K562 (cell line): ENCODE measurements around the gene ZC3H6. TPM values are rescaled to one million over a fixed set of nuclear protein-coding genes. Genes with fewer than 3 reads are reported as not detected.
A peak's percentile ranks its signal among the peaks of the same experiment; 100 is the strongest.

ENCODE experiments used
- BDP1 ChIP-seq: IDR thresholded peaks from 3 replicates; pipeline ENCODE4 v1.6.1; 2011; ENCODE audit not compliant: insufficient read length, insufficient read depth
- BHLHE40 ChIP-seq: IDR thresholded peaks from 2 replicates; pipeline ENCODE4 v1.6.1; 2011; ENCODE audit warnings: low read length, improper control_type of control experiment
- BRCA1 ChIP-seq, 2 experiments: fragments of 450-650 bp in 1 of 2; sonication (generic) in 1 of 2; formaldehyde crosslinking in 1 of 2; IDR thresholded peaks; 2 replicates each; pipeline versions ENCODE4 v1.5.0 to v1.6.1; 2017 to 2020; ENCODE audit warnings: mild to moderate bottlenecking in 1 of 2, missing genetic modification reagents in 1 of 2
- COPS2 ChIP-seq: fragments of 450-650 bp; conservative IDR thresholded peaks from 2 replicates; pipeline ENCODE4 v1.6.1; 2016; ENCODE audit warnings: mild to moderate bottlenecking, moderate library complexity
- CXXC5 ChIP-seq: fragments of 250-450 bp; sonication (Bioruptor Pico); IDR thresholded peaks from 2 replicates; pipeline ENCODE4 v1.8.0; 2022; ENCODE audit warnings: inconsistent platforms, mild to moderate bottlenecking, moderate library complexity
- EP400 ChIP-seq: fragments of 450-650 bp; IDR thresholded peaks from 2 replicates; pipeline ENCODE4 v1.6.1; 2017; ENCODE audit warnings: antibody characterized with exemption, mild to moderate bottlenecking, moderate library complexity
- ESRRB ChIP-seq: fragments of 250-450 bp; sonication (Bioruptor Pico); IDR thresholded peaks from 2 replicates; pipeline ENCODE4 v1.5.0; 2020; ENCODE audit warnings: mild to moderate bottlenecking, moderate library complexity, borderline replicate concordance
- GTF2E2 ChIP-seq: fragments of 200-800 bp; sonication (Bioruptor generic); IDR thresholded peaks from 2 replicates; pipeline ENCODE4 v1.6.1; 2016; ENCODE audit warnings: missing genetic modification characterization, missing compliant biosample characterization
- HNRNPK ChIP-seq: fragments of 200-400 bp; formaldehyde crosslinking; IDR thresholded peaks from one replicate; pipeline ENCODE4 v1.6.1; 2018; ENCODE audit warnings: mild to moderate bottlenecking, low read depth, low read length; ENCODE audit not compliant: poor library complexity, severe bottlenecking
- IRF2 ChIP-seq: sonication (generic); formaldehyde crosslinking; IDR thresholded peaks from 2 replicates; pipeline ENCODE4 v1.8.1; 2022; ENCODE audit warnings: mild to moderate bottlenecking, missing genetic modification reagents
- KDM1A ChIP-seq, 2 experiments: fragments of 450-650 bp; IDR thresholded peaks; 2 replicates each; pipeline ENCODE4 v1.6.1; 2016; ENCODE audit warnings: mild to moderate bottlenecking in 2 of 2
- L3MBTL2 ChIP-seq: fragments of 450-650 bp; IDR thresholded peaks from 2 replicates; pipeline ENCODE4 v1.6.1; 2016; ENCODE audit warnings: mild to moderate bottlenecking, moderate library complexity
- MCM3 ChIP-seq: fragments of 450-650 bp; IDR thresholded peaks from 2 replicates; pipeline ENCODE4 v1.6.1; 2016
- MCM7 ChIP-seq, 2 experiments: fragments of 450-650 bp; IDR thresholded peaks; 2 replicates each; pipeline ENCODE4 v1.6.1; 2016 to 2018
- TBL1XR1 ChIP-seq, 2 experiments: IDR thresholded peaks; 2 replicates each; pipeline ENCODE4 v1.6.1; 2012; ENCODE audit warnings: improper control_type of control experiment in 2 of 2, low read length in 2 of 2, mild to moderate bottlenecking in 1 of 2
- ZBTB1 ChIP-seq: sonication (generic); formaldehyde crosslinking; IDR thresholded peaks from 2 replicates; pipeline ENCODE4 v1.8.1; 2023; ENCODE audit warnings: missing genetic modification reagents, low read depth, mild to moderate bottlenecking, borderline replicate concordance
- ZBTB8A ChIP-seq: fragments of 450-650 bp; IDR thresholded peaks from 2 replicates; pipeline ENCODE4 v1.6.1; 2018; ENCODE audit warnings: mild to moderate bottlenecking, moderate library complexity; ENCODE audit not compliant: partially characterized antibody
- ZNF586 ChIP-seq: fragments of 450-650 bp; formaldehyde crosslinking; conservative IDR thresholded peaks from 2 replicates; pipeline ENCODE4 v1.4.0; 2020; ENCODE audit warnings: mild to moderate bottlenecking, moderate library complexity
- ZNF717 ChIP-seq: fragments of 250-450 bp; sonication (Bioruptor Pico); IDR thresholded peaks from 2 replicates; pipeline ENCODE4 v1.5.0; 2021
- polyA plus RNA-seq, 8 experiments: library from polyadenylated mRNA; depleted of rRNA in 4 of 8; stranded (reverse) in 5 of 8; unstranded in 3 of 8; fragments of >200 nt; fragmentation: Nextera tagmentation in 2 of 8; fragmentation: Illumina TruSeq in 1 of 8; extraction: Ambion mirVana in 2 of 8; extraction: Trizol in 1 of 8; gene quantifications; 2 replicates each; pipeline versions ENCODE4 v1.2.1 to v1.2.3, GENCODE V29; 2011 to 2014; ENCODE audit warnings: inconsistent platforms in 1 of 8, missing spikeins in 1 of 8
- total RNA-seq, 7 experiments: library from RNA; depleted of rRNA in 6 of 7; stranded (reverse); fragments of >200 nt in 6 of 7; fragmentation: Illumina TruSeq in 2 of 7; extraction: Trizol in 2 of 7; gene quantifications; 2 replicates each; pipeline versions ENCODE4 v1.2.1 to v1.2.3, GENCODE V29; 2011 to 2021; ENCODE audit warnings: low replicate concordance in 1 of 7
- TF ChIP-seq, protein P1 (sequence below): sonication (generic); formaldehyde crosslinking; IDR thresholded peaks from 2 replicates; pipeline ENCODE4 v1.8.0; 2022; ENCODE audit warnings: missing genetic modification reagents, mild to moderate bottlenecking, borderline replicate concordance
- TF ChIP-seq, protein P2 (sequence below): sonication (generic); formaldehyde crosslinking; IDR thresholded peaks from 2 replicates; pipeline ENCODE4 v1.8.1; 2023; ENCODE audit warnings: mild to moderate bottlenecking, missing genetic modification reagents
- TF ChIP-seq, protein P3 (sequence below): fragments of 450-650 bp; IDR thresholded peaks from 2 replicates; pipeline ENCODE4 v1.7.1; 2018; ENCODE audit warnings: mild to moderate bottlenecking, low read depth; ENCODE audit not compliant: partially characterized antibody

Gene ZC3H6
- total and polyA plus RNA-seq, 9 of the 15 experiments (the other 6 are each of a cell fraction or from before 2014, with no cell fraction given): 0.45 to 1.9 (median 1.5) TPM

DNA sequence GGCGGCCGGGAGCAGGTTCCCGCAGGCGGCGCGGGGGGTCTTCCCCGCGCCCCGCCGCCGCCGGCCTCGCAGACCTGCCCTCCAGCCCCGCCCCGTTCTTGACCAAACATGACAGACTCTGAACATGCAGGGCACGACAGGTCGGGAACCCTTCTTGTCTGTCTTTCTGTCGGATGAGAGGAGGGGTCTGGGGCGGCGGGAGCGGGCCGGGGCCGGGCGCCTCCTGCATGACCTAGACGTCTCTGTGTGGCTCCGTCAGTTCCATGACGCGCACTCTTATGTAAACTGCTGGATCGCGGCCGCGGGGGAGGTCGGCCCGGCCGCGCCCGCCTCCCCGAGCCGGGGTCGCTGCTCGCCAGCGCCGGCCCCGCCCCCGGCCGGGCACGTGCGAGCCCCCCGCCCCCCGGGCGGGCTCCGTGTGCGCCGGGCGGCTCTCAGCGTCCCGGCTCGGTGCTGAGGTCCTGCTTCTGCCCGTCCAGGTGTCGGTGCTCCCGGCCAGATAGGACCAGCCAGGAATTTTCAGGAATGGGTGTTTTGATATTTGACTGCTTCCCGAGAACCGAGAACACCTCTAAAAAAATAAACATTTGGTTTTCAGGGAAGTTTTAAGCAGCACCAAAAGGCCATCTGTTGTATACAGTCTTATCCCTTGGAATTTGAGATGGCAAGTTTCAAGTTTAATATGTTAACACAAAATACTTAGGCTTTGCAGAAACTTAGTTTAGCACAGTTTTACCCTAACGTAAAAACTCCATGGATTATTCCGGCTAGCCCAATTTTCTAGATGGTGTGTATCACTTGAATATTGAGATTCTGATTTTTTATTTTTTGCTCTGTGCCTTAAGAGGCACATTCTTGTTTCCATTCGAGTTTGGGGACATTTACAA is 733 bp downstream of the ZC3H6 start (continued):
- TF ChIP-seq, protein P1, sequence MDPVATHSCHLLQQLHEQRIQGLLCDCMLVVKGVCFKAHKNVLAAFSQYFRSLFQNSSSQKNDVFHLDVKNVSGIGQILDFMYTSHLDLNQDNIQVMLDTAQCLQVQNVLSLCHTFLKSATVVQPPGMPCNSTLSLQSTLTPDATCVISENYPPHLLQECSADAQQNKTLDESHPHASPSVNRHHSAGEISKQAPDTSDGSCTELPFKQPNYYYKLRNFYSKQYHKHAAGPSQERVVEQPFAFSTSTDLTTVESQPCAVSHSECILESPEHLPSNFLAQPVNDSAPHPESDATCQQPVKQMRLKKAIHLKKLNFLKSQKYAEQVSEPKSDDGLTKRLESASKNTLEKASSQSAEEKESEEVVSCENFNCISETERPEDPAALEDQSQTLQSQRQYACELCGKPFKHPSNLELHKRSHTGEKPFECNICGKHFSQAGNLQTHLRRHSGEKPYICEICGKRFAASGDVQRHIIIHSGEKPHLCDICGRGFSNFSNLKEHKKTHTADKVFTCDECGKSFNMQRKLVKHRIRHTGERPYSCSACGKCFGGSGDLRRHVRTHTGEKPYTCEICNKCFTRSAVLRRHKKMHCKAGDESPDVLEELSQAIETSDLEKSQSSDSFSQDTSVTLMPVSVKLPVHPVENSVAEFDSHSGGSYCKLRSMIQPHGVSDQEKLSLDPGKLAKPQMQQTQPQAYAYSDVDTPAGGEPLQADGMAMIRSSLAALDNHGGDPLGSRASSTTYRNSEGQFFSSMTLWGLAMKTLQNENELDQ: no peak
- TF ChIP-seq HNRNPK (no peak), MCM7 (IDR thresholded peaks at IDR 0.05) (no peak), IRF2 (CRISPR knock-in tag) (no peak), KDM1A (IDR thresholded peaks at IDR 0.05) (no peak), ZBTB1 (CRISPR knock-in tag) (no peak), L3MBTL2 (no peak), BHLHE40 (peak; percentile 94), ZNF717 (CRISPR knock-in tag) (no peak), TBL1XR1 (IDR thresholded peaks at IDR 0.05; ENCODE audit: low read length in 2 of 2) (no peak), BRCA1 (IDR thresholded peaks at IDR 0.05) (no peak), BRCA1 (CRISPR knock-in tag; IDR thresholded peaks at IDR 0.05) (no peak), ESRRB (no peak), COPS2 (no peak), EP400 (no peak), BDP1 (no peak), CXXC5 (peak; percentile 75), ZNF586 (CRISPR knock-in tag) (no peak), MCM3 (no peak), GTF2E2 (tag) (no peak), ZBTB8A (no peak)
- TF ChIP-seq, protein P2, sequence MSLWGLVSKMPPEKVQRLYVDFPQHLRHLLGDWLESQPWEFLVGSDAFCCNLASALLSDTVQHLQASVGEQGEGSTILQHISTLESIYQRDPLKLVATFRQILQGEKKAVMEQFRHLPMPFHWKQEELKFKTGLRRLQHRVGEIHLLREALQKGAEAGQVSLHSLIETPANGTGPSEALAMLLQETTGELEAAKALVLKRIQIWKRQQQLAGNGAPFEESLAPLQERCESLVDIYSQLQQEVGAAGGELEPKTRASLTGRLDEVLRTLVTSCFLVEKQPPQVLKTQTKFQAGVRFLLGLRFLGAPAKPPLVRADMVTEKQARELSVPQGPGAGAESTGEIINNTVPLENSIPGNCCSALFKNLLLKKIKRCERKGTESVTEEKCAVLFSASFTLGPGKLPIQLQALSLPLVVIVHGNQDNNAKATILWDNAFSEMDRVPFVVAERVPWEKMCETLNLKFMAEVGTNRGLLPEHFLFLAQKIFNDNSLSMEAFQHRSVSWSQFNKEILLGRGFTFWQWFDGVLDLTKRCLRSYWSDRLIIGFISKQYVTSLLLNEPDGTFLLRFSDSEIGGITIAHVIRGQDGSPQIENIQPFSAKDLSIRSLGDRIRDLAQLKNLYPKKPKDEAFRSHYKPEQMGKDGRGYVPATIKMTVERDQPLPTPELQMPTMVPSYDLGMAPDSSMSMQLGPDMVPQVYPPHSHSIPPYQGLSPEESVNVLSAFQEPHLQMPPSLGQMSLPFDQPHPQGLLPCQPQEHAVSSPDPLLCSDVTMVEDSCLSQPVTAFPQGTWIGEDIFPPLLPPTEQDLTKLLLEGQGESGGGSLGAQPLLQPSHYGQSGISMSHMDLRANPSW: no peak
- TF ChIP-seq, protein P3, sequence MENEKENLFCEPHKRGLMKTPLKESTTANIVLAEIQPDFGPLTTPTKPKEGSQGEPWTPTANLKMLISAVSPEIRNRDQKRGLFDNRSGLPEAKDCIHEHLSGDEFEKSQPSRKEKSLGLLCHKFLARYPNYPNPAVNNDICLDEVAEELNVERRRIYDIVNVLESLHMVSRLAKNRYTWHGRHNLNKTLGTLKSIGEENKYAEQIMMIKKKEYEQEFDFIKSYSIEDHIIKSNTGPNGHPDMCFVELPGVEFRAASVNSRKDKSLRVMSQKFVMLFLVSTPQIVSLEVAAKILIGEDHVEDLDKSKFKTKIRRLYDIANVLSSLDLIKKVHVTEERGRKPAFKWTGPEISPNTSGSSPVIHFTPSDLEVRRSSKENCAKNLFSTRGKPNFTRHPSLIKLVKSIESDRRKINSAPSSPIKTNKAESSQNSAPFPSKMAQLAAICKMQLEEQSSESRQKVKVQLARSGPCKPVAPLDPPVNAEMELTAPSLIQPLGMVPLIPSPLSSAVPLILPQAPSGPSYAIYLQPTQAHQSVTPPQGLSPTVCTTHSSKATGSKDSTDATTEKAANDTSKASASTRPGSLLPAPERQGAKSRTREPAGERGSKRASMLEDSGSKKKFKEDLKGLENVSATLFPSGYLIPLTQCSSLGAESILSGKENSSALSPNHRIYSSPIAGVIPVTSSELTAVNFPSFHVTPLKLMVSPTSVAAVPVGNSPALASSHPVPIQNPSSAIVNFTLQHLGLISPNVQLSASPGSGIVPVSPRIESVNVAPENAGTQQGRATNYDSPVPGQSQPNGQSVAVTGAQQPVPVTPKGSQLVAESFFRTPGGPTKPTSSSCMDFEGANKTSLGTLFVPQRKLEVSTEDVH: no peak
